Activated CD8-positive, alpha-beta memory T cell treated with anti-CD3 and anti-CD28 coated beads, Interleukin-2, amount 50 U/mL, for 24 hours (primary cell): ENCODE results near the gene KIAA1549.
"Not testable (repeated sequence)": the region's sequence is repeated elsewhere in the genome, so short reads cannot be mapped to it uniquely, and the experiment has no call there.

Experiments
- DNase-seq: peaks from one replicate; pipeline ENCODE4 v3.0.0-alpha.2; 2020; ENCODE audit errors: extremely low read depth

The KIAA1549 gene

GRCh38 chr7:138945154-138945553 is 36.0 kb downstream of the KIAA1549 start:
- DNase-seq: no peak

DNA sequence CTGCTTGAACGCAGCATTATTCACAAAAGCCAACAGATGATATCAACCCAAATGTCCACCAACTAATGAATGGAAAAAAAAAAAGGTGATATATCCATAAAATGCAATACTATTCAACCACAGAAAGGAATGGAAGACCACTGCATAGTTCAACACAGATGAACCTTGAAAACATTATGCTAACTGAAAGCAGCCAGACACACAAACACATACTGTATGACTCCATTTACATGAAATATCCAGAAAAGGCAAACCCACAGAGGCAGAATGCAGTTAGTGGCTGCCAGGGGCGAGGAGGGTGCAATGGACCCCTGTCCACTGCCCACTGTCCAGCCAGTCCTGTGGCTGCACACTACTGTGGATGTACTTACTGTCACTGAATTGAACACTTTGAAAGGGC is 36.6 kb downstream of the KIAA1549 start:
- no peak for DNase-seq

DNA sequence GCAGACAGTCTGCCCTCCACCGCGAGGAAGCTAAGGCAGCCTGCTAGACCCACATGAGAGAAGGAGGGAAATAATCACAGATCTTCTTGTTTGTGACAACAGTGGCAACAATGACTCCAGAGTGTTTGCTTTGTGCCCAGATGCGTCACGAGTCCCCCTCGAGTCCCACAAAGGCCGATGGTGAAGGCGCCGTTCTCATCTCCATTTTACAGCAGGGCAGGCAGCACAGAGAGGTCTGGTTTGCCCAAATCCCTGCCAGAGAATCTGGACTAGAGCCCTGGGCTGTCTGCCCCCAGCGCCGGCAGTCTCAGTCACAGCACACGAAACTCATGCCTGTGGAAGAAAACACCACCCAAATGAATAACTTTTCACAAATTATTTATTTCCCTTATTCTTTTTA is 38.1 kb downstream of the KIAA1549 start:
- DNase-seq: no peak

DNA sequence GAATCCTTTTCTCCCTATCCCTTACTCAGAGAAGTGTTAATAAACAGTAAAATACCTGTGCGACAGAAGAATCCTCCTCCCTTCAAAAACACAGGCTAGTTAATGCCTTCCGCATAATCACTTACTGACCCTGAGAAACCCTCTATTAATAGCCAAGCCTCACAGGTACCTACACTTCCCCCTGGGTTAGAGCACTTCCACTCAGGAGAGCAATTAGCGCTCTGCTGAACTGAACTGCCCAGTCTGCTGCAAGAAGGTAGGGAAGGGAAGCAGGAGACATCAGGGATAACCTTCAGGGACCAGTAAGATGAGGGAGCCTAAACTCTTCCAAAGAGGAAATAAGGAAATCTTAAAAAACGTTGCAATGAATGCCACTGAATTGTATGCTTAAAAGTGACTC is 39.6 kb downstream of the KIAA1549 start:
- no peak for DNase-seq

- not testable (repeated sequence) for DNase-seq
Observed at GRCh38 chr7:138940602-138941001, 40.6 kb downstream of the KIAA1549 start.

DNA sequence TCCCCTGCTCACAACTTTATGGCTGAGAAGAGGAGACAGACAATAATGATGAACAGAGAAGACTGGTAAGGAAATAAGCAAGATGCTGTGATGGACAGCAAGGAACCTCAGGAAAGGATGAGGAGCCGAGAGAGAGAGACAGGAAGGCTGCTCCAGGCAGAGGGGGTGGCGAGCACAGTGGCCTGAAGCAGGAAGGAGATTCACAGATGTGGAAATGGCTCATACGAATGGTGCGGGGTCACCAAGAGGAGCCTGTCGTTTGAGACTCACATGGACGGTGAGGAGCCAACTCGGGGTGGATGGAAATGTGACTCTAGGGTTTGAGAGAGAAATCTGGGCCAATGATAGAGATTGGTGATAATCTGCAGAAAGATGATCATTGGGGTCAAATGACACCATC is 43.7 kb downstream of the KIAA1549 start:
- DNase-seq: no peak

DNA sequence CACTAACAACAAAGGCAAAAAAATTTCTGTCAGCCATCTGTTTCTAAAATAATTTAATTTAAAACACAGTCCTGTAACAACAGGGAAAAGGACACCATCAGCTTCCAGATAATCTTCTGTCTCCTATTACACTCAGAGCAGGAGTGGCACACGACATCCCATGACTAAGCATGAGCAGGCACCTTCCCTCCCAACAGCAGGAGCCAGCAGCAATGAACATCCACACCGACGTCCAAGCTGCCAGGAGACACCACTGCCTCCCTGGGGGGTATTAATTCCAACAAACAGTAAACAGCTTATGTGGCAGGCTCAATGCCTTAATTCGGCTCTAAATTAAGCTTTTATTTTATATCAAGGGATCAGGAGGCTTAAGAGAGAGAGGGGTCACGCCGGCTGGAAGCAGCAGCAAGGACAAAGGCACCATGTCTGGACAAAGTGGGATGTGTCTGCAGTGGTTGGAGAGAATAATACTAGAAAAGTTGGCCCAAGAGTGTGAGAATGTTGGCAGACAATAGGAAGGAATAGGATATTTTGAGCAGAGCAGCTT is 45.7 kb downstream of the KIAA1549 start:
- DNase-seq: no peak

DNA sequence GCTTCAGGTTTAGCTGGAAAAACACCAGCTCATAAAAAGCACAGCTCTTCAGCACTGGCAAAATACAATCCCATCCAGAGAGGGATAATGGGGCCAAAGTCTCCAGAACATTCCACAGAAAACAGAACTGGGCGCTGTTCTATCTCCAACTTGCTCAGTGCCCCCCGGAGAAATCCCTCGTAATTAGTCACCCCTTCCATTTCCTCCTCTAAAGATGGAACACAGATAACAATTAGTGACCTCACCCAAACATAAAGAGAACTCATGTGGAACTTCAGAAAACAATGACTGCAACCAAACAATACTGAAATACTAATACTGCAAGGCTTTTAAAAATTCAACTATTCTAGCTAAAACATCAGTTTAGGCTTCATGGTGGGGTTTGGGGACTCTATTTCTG is 46.3 kb downstream of the KIAA1549 start:
- no peak for DNase-seq

DNA sequence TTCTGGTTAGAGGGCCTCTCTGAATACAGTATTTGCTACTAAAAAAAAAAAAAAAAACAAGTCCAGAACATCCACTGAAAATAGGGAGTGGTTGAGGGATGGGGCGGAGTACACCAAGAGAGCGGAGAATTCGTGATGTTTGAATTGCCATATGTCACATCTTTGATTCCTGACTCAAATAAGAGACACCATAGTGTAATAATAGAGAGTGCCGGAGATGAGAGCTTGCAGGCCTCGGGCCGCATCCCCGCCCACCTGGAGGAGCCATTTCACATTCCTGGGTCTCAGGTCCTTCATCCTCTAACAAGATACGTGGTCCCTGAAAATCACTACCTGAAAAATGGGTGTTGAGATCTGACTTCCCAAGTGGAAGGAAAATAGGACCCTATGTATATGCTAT is 46.8 kb downstream of the KIAA1549 start:
- no peak for DNase-seq

GRCh38 chr7:138932870-138933269 is 48.3 kb downstream of the KIAA1549 start:
- no peak for DNase-seq

DNA sequence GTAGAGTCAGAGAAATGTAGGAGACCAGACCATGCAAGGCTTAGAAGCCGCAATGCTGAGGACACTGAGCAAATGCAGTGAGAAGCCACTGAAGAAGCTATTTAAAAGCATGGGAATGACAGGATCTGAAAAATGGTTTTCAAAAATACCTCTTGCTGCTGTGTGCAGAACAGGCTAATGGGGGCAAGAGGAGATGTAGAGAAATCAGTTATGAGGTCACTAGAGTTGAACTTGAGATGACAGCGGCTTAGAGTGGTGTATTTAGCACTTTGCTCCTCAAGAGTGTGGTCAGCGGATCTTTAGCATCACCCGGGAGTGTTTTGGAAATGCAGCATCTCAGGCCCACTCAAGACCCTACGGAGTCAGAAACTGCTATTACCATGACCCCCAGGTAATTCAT is 48.8 kb downstream of the KIAA1549 start:
- DNase-seq: no peak

GRCh38 chr7:138929969-138930368 is 51.2 kb downstream of the KIAA1549 start:
- DNase-seq: no peak

- no peak for DNase-seq
Observed at GRCh38 chr7:138926241-138926612, 55.0 kb downstream of the KIAA1549 start.

DNA sequence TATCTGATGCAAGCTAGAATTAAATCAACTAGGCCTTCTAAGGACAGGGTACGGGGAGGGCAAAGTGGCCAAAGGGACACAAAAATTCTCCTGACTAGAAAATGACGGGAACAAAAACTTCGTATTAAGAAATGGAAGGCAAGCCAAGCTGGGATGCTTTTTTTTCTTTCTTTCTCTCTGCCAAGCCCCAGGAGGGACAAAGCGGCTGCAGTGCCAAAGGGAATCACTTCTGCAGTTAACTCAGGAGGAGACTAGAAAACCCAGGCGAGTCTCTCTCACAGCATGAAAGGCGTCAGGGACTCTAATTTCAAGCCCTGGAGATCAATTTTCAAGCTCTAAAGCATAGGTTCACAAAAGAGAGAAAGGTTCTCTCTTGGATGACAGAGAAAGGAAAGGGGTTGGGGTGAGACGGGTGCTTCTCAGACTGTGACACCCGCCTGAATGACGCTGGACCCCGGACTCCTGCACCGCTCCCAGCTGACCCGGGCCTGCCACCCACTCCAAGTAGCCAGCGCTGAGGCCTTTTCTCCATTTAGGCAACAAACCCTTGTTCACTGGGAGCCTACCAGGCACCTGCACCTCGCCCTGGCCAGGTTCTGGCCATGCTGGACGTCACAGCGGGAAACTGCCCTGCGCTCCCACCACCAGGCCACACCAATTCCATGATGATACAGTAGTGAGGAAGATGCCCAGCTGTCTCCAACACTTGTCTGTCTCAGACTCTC is 56.5 kb downstream of the KIAA1549 start:
- no peak for DNase-seq

DNA sequence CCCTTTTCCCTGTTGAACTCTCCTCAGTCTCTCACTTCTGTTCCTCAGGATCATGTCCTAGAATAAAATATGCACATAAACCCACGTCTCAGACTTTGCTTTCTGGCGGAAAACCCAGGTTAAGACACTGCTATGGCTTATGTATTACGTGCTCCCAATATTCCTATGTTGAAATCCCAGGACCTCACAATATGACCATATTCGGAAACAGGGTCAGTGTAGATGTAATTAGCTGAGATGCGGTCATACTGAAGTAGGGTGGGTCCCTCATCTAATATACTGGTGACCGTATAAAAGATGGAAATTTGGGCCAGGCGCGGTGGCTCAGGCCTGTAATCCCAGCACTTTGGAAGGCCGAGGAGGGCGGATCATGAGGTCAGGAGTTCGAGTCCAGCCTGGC is 59.9 kb downstream of the KIAA1549 start:
- no peak for DNase-seq

- DNase-seq: no peak
Observed at GRCh38 chr7:138919911-138920310, 61.3 kb downstream of the KIAA1549 start.

GRCh38 chr7:138919216-138919615 is 62.0 kb downstream of the KIAA1549 start:
- DNase-seq: no peak

GRCh38 chr7:138918756-138919155 is 62.4 kb downstream of the KIAA1549 start:
- DNase-seq: no peak

DNA sequence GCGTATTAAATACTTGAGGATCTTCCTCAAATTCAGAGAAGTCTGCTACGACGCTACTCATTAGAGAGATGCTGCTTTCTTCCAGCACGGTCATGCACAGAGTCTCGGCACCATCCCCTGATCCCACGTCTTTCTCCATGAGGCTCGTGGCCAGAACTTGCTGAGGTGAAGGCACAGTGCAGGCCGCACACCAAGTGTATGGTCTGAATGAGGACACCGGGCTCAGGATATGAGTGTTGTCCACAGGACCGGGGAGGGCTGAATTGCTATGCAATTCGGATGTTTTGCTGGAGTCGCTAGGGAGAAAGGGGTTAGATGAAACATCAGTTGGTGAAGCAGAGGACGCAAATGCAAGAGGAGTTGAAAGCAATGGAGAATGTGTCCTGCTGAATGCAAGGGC is 63.0 kb downstream of the KIAA1549 start:
- no peak for DNase-seq

GRCh38 chr7:138917771-138918170 is 63.4 kb downstream of the KIAA1549 start:
- no peak for DNase-seq

- no peak for DNase-seq
Observed at GRCh38 chr7:138916731-138917130, 64.5 kb downstream of the KIAA1549 start.

DNA sequence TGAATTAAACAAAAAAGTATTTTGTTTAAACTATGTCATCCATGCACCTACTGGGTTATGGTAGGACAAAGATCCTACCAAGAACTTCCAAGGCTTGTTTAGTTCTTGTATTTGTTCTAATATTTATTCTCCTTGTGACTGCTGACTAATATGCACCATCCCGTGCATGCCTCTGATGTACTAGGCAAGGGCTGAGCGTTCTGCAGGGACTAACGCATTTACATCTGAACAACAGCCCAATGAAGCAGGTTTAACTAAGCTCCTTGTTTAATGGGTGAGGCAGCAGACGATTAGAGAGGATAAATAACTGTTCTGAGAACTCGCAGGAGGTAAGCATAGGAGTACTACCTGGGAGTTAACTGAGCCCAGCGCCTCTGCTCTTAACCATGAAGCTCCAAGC is 64.9 kb downstream of the KIAA1549 start:
- no peak for DNase-seq

- DNase-seq: no peak
Observed at GRCh38 chr7:138913783-138914182, 67.4 kb downstream of the KIAA1549 start.

GRCh38 chr7:138911007-138911406 is 70.2 kb downstream of the KIAA1549 start:
- no peak for DNase-seq
